ENCODE data around the gene FMN1.

Gene FMN1

DNA sequence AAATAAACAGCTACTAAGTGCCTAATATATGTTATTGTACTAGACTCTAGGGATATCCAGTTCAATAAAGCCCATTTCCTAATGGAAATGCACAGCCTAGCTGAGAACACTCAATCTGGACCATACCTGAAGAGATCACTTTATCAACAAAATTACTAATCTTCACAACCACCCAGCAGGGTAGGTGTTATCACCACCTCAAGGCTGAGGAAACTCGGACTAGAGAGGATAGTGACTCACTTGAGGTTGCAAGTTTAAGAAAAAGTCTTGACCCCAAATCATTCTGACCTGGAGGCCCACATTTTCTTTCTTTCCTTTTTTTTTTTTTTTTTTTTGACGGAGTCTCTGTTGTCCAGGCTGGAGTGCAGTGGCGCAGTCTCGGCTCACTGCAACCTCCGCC, 3.1 kb upstream of the FMN1 start:
- no peak for DNase-seq

DNA sequence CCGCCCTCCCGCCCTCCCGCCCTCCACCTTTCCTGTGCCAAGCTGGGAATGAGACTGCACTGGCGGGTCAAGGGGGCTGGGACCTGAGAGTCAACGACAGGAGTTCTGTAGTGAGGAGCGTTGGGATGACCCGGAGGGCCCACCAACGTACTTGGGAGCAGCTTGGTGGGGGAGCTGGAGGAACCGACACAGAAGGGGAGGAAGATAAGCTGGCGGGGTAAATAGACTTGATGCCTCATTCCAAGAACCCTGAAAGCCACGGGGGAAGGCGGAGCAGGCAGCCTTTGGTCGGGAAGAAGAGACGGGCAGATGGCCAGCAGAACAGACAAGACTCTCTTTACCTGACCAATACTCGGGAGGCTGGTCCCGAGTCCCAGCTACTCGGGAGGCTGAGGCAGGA, 277 bp downstream of the FMN1 start:
- DNase-seq: no peak

DNA sequence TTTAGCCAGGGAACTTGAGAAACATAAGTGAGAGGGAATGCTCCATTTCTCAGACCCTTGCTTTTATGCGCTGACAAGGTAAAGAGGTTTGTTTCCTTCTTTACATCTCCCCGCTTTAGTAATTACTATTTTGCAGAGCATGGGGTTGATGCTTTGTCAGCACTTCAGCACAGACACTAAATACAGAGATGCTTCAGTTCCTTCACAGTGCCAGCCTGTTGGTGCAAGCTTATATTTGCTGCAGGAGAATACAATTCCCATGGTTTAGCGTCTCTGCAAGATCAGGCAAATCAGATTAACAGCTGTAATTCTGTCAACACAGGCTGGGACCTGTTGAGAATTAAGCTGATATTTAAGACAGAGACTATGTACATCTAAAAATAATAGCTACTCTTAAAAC, 2.9 kb downstream of the FMN1 start:
- no peak for DNase-seq

DNA sequence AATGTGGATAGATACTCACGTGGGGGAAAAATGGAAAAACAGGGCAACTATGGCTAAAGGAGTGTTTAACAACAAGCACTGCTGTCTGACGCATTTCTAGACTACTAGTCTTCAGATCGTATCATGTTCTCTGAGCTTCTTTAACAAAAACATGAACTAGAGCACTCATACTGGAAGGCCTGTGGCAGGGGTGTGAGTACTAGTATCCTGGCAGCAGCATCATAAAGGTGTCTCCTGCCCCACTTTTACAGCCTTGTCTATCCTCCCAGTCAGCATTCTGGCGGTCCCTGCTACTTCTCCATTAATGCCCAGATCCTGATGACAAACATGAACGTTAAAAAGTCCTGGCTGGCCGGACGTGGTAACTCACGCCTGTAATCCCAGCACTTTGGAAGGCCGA, 4.0 kb downstream of the FMN1 start:
- no peak for DNase-seq

- DNase-seq: no peak
Observed at GRCh38 chr15:33188641-33189257, 5.8 kb downstream of the FMN1 start.

GRCh38 chr15:33188159-33188558, 6.4 kb downstream of the FMN1 start:
- no peak for DNase-seq

GRCh38 chr15:33183334-33183733, 11.2 kb downstream of the FMN1 start:
- DNase-seq: no peak

DNA sequence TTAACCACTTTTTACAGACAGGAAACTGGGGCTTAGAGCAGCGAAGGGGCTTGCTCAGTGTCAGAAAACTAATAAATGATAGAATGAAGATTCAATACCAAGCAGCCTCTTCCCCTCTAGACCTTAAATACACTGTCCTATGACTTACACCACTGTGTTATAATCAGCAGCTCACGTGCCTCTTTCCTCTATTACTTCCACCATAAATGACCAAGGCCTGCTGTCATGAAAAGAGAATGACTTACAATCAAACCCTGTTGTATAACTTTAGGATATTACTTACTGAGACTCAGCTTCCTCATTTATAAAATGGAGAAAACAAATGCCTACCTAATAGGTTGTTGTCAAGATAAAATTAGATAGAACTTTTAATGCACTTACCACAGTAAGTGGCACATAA, 11.6 kb downstream of the FMN1 start:
- DNase-seq: no peak

- DNase-seq: no peak
Observed at GRCh38 chr15:33182278-33182905, 12.1 kb downstream of the FMN1 start.

DNA sequence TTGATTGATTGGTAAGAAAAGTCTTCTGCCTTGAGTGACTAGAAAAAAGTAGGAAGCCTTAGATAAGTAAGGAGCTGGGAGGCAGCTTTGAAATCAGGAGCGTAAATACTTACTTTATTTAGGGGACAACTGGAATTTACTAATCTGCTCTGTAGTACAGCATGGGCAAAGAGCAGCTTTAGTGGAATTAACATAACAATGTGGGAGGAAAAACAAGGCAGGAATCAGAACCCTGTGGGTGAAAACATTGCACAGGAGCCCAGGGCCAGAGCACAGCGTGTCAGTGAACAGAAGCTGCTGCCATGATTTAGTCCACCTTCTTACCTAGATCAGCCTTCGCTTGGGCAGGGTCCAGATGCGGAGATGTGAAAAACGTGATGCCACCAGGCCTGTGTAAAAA, 14.6 kb downstream of the FMN1 start:
- no peak for DNase-seq

DNA sequence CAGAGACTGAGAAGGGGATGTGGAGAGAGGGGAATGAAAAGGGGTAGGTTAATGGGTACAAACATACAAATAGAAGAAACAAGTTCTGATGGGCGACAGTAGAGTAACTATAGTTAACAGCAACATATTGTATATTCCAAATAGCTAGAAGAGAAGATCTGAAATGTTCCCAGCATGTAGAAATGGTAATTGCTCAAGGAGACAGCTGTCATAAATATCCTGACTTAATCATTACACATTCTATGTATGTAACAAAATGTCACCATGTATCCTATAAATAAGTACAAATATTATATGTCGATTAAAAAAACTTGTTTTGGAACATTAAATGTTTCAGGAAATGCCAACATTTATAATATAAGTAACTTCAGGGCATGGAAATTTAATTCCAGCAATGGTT, 23.3 kb downstream of the FMN1 start:
- no peak for DNase-seq

DNA sequence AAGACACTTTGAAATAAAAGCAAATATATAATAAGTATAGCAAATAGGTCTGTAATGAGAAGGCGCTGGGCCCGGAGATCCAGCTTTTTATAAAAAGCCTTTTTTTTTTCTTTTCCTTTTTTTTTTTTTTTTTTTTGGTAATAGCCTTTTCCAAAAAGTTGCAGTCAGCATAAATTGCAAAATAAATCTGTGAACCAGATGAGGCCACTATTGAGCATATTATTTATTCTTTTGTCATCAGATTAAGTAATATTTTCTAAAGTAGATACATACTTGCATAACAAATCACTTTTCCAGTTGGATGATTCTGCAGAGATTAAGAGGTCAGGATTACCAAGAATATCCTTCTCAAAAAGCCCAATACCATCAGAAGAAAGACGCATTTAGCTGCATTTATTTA, 24.9 kb downstream of the FMN1 start:
- no peak for DNase-seq

- no peak for DNase-seq
Observed at GRCh38 chr15:33168444-33168843, 26.1 kb downstream of the FMN1 start.

DNA sequence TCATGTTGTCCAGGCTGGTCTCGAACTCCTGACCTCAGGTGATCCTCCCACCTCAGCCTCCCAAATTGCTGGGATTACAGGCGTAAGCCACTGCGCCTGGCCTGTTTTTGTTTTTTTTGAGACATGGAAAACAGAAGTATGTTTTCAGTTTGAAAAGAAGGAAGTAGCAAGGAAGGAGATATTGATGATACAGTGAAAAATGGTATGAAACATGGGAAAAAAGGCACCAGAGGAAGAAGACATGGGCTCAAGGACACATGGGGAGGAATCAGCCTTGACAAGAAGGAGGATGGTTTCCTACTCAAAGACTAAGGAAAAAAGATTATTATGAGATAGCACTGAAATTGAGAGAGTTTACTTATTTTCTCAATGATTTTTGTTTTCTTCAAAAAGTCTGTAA, 30.7 kb downstream of the FMN1 start:
- no peak for DNase-seq

DNA sequence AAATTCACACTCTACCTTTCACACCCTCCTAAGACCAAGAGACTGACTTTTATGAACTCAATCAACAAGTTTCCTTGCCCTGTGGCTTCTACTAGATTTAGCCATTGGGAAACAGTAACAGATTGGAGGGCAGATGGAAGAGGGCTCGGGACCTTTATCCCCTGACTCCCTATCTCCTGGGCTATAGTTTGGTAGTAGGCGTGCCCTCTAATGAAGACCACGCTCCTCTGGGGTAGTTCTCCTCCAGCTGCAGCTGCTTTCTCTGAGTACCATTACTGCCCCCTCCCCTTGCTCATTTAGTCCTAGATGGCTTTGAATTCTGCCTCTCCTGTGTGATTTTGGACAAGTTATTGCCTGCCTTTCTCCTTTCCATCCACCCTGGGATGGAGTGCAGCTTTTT, 33.3 kb downstream of the FMN1 start:
- no peak for DNase-seq

- DNase-seq: no peak
Observed at GRCh38 chr15:33160581-33161165, 33.8 kb downstream of the FMN1 start.

- no peak for DNase-seq
Observed at GRCh38 chr15:33159726-33160453, 34.6 kb downstream of the FMN1 start.

DNA sequence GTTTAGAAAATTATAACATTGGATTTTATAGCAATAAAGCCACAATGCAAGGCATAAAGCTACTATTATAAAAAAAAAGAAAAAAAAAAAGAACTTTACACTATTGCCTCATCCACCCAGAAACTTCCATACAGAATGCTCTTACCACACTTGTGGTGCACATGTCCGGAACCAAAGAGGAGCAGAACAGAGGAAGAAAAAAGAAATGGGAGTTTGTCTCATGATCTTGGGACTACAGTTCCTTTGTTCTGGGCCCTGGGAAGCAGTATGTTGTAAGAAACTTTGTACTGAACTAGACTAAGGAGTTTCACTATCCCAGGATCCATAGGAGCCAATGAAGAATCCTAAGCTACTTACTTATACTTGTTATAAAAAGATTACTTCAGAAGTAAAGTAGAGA, 36.1 kb downstream of the FMN1 start:
- DNase-seq: no peak

DNA sequence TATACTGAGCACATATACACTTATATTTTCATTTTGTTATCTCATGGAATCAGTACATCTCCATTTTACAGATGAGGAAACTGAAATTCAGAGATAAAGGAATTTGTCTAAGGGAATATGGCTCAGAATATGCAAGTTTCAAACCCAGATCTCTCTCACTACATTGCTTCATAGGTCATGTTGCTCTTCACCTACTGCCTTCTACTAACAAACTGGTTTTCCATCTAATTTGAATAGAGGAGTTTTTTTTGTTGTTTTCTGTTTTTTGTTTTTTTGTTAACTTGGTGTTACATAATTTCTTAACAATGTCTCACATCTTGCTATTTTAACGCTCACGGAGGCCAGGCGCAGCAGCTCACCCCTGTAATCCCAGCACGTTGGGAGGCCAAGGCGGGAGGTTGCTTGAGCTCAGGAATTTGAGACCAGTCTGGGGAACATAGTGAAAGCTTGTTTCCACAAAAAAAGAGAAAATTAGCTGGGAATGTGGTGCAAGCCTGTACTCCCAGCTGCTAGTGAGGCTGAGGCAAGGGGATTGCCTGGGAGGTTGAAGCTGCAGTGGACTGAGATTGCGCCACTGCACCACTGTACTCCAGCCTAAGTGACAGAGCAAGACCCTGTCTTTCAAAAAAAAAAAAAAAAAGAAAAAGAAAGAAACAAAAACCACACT, 37.0 kb downstream of the FMN1 start:
- DNase-seq: no peak

GRCh38 chr15:33155691-33156420, 38.7 kb downstream of the FMN1 start:
- no peak for DNase-seq

DNA sequence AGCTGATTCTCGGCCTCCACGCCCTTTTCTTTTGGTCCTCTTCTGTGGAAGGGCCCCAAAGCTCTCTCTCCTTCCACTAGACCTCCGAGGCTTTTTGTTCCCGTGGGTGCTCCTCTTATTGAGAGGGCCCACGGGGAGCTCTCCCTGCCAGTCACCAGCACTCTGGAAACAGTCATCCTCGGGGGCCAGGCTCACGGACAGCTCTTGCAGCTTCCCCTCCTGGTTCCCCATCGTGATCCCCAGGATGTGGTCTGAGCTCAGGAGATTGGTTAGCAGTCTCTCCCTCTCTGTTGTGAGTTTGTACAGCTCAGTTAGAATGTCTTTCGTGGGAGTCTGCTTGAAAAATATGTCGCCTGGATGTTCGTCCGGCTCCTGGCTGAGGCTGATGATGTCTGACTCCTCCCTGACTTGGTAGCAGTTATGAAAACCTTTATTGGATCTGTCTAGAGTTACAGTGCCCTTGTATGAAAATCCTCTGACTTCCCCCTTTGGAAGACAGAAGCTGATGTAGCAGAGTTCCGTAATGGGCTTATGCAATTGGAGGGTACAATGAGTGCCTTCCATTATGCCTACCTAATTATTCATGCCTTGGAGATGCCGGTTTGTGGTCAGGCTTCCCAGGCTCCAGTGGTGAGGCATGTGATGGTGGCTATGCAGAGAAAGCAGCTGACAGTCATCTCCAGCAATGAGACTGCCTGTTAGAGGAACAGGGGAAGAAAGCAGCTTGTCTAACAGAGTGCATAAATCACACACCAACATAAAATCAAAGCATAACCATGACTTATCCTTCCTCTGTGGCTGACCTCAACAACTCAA, 40.0 kb downstream of the FMN1 start:
- no peak for DNase-seq

- DNase-seq: no peak
Observed at GRCh38 chr15:33153548-33153947, 41.0 kb downstream of the FMN1 start.
